SK-N-DZ (cell line): ENCODE measurements around the gene ADSS1.
A peak's percentile ranks its signal among the peaks of the same experiment; 100 is the strongest.

ENCODE experiments used
- DNase-seq: peaks from one replicate; pipeline ENCODE4 v3.0.0-alpha.2; 2015; ENCODE audit warnings: low spot score

The ADSS1 gene

GRCh38 chr14:104732355-104732804 is 8.4 kb downstream of the ADSS1 start:
- DNase-seq: no peak

- no peak for DNase-seq
These were observed 9.1 kb downstream of the ADSS1 start for GRCh38 chr14:104732931-104733681.

- no peak for DNase-seq
These were observed 10.1 kb downstream of the ADSS1 start for GRCh38 chr14:104734051-104734587.

DNA sequence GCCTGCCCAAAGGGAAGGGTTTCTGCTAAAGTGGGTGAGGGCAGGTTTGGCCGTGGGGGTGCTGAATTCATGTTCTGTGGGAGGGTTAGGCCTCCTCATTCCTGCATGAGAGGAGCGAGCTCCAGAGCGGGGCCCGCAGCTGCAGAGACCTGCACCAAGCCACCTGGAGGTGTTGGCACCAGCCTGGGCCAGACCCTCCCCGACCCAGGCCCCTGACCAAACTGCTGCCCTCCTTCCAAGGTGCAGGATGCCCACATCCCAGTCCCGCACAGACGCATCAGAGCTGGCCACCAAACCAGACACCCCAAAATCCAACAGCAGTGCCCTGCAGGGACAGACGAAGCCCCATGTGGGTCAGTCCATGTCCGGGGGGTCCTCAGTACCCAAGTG is 10.6 kb downstream of the ADSS1 start:
- DNase-seq: no peak

GRCh38 chr14:104734991-104735779 is 11.2 kb downstream of the ADSS1 start:
- DNase-seq: peak; percentile 64

GRCh38 chr14:104735830-104736642 is 12.0 kb downstream of the ADSS1 start:
- no peak for DNase-seq

DNA sequence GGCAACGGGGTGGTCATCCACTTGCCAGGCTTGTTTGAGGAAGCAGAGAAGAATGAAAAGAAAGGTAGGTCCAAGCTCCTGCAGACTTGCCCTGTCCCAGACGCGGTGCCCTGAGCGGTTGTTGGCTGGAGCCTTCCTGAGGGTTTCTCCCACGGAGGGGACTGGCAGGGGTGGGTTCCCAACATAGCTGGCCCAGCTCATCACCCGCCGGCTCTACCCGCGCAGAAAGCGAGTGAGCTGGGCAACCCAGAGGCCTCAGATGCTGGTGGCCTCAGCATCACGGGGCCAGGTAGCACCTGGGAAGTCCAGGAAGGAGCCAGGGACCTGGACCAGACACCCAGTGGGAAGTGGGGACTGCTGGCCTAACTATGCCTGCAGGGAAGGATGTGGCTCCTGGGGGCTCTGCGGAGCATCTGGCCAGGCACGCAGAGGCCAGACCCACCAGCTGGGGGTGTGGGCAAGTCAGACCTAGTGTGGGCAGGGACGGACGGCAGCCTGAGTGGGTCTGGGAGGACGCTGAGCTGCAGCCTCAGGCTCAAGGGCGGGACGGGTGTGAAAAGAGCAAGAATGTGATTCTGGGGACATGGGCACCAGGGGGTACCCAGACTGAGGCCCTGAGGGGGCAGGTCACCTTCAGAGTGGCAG is 14.5 kb downstream of the ADSS1 start:
- DNase-seq: no peak

DNA sequence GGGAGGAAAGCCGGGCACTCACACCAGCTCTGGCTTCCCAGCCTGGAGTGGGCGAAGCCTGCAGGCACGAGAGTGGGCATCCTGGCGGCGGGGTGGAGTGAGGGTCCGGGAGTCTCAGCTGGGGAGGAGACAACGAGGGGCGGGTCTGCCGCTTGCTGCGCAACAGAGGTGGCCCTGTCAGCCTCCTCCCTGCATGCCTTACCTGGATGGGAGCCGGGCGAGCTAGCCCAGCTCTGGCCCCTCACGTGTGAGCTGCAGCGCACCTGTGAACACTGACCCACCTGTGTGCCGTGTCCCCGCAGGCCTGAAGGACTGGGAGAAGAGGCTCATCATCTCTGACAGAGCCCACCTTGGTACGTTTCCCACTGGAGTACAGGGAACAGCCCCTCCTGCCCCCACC is 15.0 kb downstream of the ADSS1 start:
- DNase-seq: no peak

- DNase-seq: no peak
These were observed 15.8 kb downstream of the ADSS1 start for GRCh38 chr14:104739546-104740516.

GRCh38 chr14:104741108-104741802 is 17.2 kb downstream of the ADSS1 start:
- no peak for DNase-seq

DNA sequence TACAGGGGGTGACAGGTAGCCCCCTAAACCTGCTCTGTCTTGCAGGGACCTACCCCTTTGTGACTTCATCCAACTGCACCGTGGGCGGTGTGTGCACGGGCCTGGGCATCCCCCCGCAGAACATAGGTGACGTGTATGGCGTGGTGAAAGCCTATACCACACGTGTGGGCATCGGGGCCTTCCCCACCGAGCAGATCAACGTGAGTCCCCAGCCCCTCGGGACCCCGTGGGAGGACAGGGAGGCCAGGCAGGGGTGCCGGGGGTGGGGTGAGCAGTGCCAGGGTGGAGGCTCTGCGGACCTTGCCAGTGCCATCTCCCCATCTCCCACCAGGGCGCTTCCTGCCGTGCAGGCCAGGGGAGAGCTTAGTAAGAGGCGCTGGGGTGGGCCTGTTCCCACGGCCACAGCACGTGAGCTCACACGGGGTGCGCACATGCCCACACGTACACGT is 17.8 kb downstream of the ADSS1 start:
- DNase-seq: no peak

- DNase-seq: no peak
These were observed 18.8 kb downstream of the ADSS1 start for GRCh38 chr14:104742586-104743455.

DNA sequence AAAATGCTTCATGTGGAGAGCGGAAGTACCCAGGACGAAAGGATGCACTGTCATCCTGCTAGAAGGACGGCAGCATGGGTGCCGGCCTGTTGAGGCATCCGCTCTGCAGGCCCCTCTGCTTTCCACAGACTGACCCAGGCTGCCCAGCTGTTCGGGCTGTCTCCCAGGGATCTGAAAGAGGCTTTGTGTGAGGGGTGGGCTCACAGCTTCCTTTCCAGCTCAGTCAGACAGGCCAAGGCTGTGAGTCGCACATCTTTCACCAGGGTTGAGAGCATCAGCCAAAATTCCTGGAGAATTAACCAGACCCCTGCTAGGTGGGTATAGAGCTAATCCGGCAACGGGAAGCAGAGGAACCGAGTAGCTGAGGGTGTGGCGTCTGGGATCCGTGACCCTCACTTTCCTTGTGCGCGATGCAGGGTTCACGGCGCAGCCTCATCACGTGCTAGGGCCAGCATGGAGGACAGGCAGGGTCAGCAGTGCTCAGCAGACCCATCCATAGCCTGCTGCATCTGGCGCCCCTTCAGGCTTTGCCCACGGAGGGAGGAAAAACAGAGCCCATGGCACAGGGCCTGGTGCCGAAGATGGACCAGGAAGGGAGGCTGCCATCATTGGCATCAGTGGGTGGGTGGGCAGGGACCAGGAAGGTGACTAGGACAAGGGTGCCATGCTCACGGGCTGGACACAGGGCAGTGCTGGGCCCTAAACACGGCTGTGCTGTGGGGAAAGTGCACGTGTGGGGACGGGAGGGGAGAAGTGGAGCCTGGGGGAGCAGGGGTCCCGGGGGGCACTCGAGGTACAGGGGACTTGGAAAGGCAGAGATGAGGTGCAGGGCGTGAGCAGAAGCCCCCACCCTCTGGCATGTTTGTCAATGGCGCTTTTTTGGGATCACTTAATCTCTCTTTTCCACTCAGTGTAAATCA is 19.7 kb downstream of the ADSS1 start:
- no peak for DNase-seq

- no peak for DNase-seq
These were observed 20.5 kb downstream of the ADSS1 start for GRCh38 chr14:104744484-104744883.

DNA sequence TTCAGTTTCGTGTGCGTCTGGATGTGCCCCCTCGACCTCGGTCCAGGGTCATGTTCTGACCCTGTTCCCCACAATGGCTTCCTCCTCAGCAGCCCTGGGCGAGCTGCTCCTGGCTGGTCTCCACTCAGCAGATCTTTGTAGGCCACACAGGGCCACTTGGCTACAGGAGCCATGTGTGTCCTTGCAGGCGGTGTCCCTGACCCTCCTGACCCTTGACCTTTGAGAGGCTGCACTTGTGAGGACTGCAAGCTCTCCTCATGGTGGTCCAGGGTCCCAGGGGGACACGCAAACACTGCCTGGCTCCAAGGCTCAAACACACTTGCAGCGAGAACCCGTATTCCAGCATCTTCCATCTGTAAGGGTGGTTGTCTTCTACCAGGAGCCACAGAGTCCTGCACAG is 21.4 kb downstream of the ADSS1 start:
- no peak for DNase-seq

DNA sequence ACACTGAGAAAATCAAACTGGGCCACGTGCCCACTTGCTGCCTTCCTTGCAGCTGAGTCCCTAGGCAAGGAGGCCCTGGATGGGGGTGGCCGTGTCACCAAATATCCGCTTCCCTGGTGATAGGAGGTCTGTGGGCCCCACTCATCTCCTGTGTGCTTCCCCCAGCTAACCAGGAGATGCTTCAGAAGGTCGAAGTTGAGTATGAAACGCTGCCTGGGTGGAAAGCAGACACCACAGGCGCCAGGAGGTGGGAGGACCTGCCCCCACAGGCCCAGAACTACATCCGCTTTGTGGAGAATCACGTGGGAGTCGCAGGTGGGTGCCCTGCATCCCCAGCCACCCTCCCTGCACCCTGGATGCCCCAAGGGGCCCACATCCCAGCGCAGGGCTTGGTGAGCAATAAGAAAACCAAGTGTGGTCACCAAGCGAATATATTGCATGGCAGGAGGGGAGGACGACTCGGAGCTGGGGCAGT is 22.1 kb downstream of the ADSS1 start:
- no peak for DNase-seq

GRCh38 chr14:104746934-104747481 is 23.0 kb downstream of the ADSS1 start:
- no peak for DNase-seq
